Pancreas (tissue), 10 donors: ENCODE results near the gene ABHD4. TPM values are rescaled to one million over a fixed set of nuclear protein-coding genes. Genes with fewer than 3 reads are reported as not detected.
"Not testable (repeated sequence)": the region's sequence is repeated elsewhere in the genome, so short reads cannot be mapped to it uniquely, and the experiment has no call there.

Experiments used
- ATAC-seq, 4 donors: fragments of 200-7000 bp; cut with Tn5 transposase; one replicate each; pipeline versions ENCODE4 v1.8.0 to v1.9.1; 2020; ENCODE audit warnings: mild to moderate bottlenecking in 4 of 4, moderate library complexity in 4 of 4
- DNase-seq, 6 donors: peaks; one replicate each; pipeline ENCODE4 v3.0.0-alpha.2; 2020
- FAIRE-seq: peaks from 2 replicates; lab custom pipeline; 2012; peaks lifted over from hg19 to GRCh38; lab: Jason Lieb, UNC
- H3K27ac ChIP-seq, 4 donors: fragments of 200-600 bp; sonication (generic); 1 replicate in 3 of 4; 2 replicates in 1 of 4; pipeline versions ENCODE4 v1.5.0 to v1.8.0; 2020
- H3K27me3 ChIP-seq, 4 donors: fragments of 200-600 bp; one replicate each; pipeline ENCODE4 v1.8.0; 2021
- H3K36me3 ChIP-seq, 3 donors: fragments of 200-600 bp; sonication (generic) in 1 of 3; one replicate each; pipeline versions ENCODE4 v1.5.0 to v1.8.0; 2020 to 2021
- H3K4me1 ChIP-seq, 3 donors: fragments of 200-600 bp; one replicate each; pipeline ENCODE4 v1.8.0; 2021
- H3K4me3 ChIP-seq, 4 donors: fragments of 200-600 bp; sonication (generic) in 2 of 4; one replicate each; pipeline versions ENCODE4 v1.5.0 to v1.8.0; 2020 to 2021
- H3K9me3 ChIP-seq, 4 donors: fragments of 200-600 bp; one replicate each; pipeline ENCODE4 v1.8.0; 2021
- WGBS, 2 donors: extraction: QIAGEN DNeasy Blood & Tissue Kit; methylation state at CpG; one replicate each; pipeline ENCODE4 v1.1.7; 2013; 5-methylcytosine and 5-hydroxymethylcytosine counted together
- intact Hi-C, 3 donors: fragments of 100-400 bp; cut with DNase I; formaldehyde crosslinking; loops; one replicate each; pipeline versions ENCODE4 v1.11.1 to v1.14.2; 2022
- polyA plus RNA-seq, 2 donors: library from polyadenylated mRNA; stranded (reverse); fragments of 200-250 nt; gene quantifications; one replicate each; pipeline ENCODE4 v1.2.3, GENCODE V29; 2013
- total RNA-seq, 6 donors: library from RNA; stranded (reverse); fragmentation: NEBNext Ultra II Directional in 4 of 6; extraction: Animal tissue kit (Norgen Biotek cat#: 25700) in 4 of 6; gene quantifications; one replicate each; pipeline versions ENCODE4 v1.2.1 to v1.2.4, GENCODE V29; 2021 to 2023
- TF ChIP-seq, protein P1 (sequence below), 4 donors: fragments of 200-600 bp; sonication (generic) in 3 of 4; IDR thresholded peaks; one replicate each; pipeline versions ENCODE4 v1.5.0 to v1.8.0; 2021; ENCODE audit warnings: antibody characterized with exemption in 4 of 4
- donor health status: healthy with polysubstance abuse.
- donor health status: DM: no; HTN: no; CAD: no; lungs with moderate emphysema.
- donor health status: DM: no; HTN: no; CAD: no.
- donor health status: control.
- donor health status: control.
- donor health status: Bipolar disorder and iron deficiency.
- donor health status: DM: yes; HTN: yes; CAD: no.
- donor health status: DM: no; HTN: no; CAD: no.
- donor health status: DM: no; HTN: no; CAD: no.
- donor health status: DM: yes; HTN: yes; CAD: no.

The ABHD4 gene
- total and polyA plus RNA-seq, 8 donors: 7.6 to 25.9 (median 11.8) TPM

DNA sequence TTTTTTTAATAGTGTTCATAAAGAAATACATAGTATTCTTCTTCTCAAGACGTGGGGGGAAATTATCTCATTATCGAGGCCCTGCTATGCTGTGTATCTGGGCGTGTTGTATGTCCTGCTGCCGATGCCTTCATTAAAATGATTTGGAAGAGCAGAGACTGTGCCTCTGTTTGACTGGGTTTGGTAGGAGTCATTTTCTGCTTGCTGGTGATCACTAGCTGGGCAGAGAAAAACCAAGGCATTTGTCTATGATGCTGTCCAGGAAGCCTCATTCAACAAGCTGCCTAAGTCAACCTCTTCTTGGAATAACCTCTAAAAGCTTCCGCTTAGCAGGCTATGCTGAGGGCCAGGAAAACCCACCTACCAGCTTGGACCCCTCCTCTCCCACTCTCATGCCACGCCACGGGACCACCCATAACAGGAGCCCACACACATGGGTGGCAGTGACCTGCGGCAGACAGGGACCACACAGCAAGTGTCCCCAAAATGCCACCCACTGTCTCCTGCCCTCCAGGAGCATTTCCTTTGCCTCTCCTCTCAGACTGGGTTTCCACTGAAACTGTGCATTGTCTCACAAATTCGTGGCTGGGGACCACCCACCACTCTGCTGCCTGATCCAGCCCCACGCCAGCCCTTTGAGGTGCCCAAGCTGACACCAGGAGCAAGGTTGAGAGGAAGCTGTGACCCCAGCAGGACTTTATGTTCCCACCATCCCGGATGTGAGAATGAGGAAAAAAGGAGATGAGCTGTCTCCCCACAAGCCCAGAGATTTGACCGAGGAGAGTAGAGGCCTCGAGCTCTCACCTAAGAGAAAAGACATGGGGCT lies 45.9 kb upstream of the ABHD4 start:
- H3K27me3 ChIP-seq: no peaks in the 10 kb centered on the region
- H3K4me3 ChIP-seq: no peak overlapping the region
- no peak for ATAC-seq
- intact Hi-C loops: loop anchor here in 2 of 3 donors (5.0 to 10.0 kb wide), 3 partner anchors 95 to 303 kb away; no protein-coding TSS in a partner anchor
- TF ChIP-seq, protein P1, sequence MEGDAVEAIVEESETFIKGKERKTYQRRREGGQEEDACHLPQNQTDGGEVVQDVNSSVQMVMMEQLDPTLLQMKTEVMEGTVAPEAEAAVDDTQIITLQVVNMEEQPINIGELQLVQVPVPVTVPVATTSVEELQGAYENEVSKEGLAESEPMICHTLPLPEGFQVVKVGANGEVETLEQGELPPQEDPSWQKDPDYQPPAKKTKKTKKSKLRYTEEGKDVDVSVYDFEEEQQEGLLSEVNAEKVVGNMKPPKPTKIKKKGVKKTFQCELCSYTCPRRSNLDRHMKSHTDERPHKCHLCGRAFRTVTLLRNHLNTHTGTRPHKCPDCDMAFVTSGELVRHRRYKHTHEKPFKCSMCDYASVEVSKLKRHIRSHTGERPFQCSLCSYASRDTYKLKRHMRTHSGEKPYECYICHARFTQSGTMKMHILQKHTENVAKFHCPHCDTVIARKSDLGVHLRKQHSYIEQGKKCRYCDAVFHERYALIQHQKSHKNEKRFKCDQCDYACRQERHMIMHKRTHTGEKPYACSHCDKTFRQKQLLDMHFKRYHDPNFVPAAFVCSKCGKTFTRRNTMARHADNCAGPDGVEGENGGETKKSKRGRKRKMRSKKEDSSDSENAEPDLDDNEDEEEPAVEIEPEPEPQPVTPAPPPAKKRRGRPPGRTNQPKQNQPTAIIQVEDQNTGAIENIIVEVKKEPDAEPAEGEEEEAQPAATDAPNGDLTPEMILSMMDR (IDR thresholded peaks at IDR 0.05): no peak
- FAIRE-seq: no peak
- 64 to 69% methylated on average over 13 of the region's 13 CpGs for WGBS, 2 donors
- no peaks in the 10 kb centered on the region for H3K9me3 ChIP-seq
- no peak overlapping the region for H3K27ac ChIP-seq
- H3K36me3 ChIP-seq: no peaks in the 10 kb centered on the region
- DNase-seq: no peak
- H3K4me1 ChIP-seq: peaks cover 0 to 14% (median 7%) of the 10 kb centered on the region in 3 donors

DNA sequence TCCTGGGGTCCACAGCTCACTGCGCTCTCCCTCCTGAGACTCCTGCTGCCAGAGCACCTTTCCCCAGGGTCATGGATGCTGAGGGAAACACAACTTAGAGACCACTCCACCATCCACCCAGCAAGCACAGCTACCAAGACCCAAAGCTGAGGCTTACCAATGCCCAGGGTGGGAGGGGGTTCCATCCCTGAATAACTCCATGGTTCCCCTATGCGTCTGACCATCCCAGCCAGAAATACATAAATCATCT lies 45.3 kb upstream of the ABHD4 start:
- Histone ChIP-seq H3K4me1 (peaks cover 0 to 15% (median 5%) of the 10 kb centered on the region in 3 donors), H3K36me3 (no peaks in the 10 kb centered on the region), H3K4me3 (no peak overlapping the region), H3K9me3 (no peaks in the 10 kb centered on the region), H3K27me3 (no peaks in the 10 kb centered on the region), H3K27ac (no peak overlapping the region)
- DNase-seq (no peak), ATAC-seq (no peak), FAIRE-seq (no peak)
- TF ChIP-seq, protein P1 (IDR thresholded peaks at IDR 0.05): no peak
- intact Hi-C loops: loop anchor here in 2 of 3 donors (5.0 to 10.0 kb wide), 3 partner anchors 95 to 302 kb away; no protein-coding TSS in a partner anchor
- 89 to 94% methylated on average over 2 of the region's 2 CpGs for WGBS, 2 donors

DNA sequence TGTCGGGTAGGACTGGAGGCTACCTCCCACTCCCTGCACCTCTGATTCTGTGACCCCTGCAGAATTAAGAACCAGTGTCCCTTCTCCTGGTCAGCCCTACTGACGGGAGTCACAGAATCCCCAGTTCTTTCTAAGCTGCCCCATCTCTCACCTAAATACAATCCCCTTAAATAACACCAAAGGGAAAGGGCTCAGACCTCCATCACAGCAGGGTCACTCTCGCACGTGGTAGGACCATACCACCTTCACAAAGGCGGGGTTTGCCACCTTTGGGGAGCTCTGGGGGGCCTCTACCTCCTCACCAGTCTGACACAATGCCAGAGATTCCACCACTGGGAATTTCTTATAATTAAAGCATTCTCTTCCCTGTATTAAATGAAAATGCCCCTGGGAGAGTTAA lies 44.7 kb upstream of the ABHD4 start:
- Histone ChIP-seq H3K27ac (no peak overlapping the region), H3K36me3 (no peaks in the 10 kb centered on the region), H3K27me3 (no peaks in the 10 kb centered on the region), H3K4me3 (no peak overlapping the region), H3K4me1 (peaks cover 0 to 14% (median 6%) of the 10 kb centered on the region in 3 donors), H3K9me3 (no peaks in the 10 kb centered on the region)
- 68 to 77% methylated on average over 5 of the region's 5 CpGs for WGBS, 2 donors
- intact Hi-C loops: loop anchor here in 2 of 3 donors (5.0 to 10.0 kb wide), 3 partner anchors 94 to 301 kb away; no protein-coding TSS in a partner anchor
- TF ChIP-seq, protein P1 (IDR thresholded peaks at IDR 0.05): no peak
- ATAC-seq (no peak), FAIRE-seq (no peak), DNase-seq (no peak)

DNA sequence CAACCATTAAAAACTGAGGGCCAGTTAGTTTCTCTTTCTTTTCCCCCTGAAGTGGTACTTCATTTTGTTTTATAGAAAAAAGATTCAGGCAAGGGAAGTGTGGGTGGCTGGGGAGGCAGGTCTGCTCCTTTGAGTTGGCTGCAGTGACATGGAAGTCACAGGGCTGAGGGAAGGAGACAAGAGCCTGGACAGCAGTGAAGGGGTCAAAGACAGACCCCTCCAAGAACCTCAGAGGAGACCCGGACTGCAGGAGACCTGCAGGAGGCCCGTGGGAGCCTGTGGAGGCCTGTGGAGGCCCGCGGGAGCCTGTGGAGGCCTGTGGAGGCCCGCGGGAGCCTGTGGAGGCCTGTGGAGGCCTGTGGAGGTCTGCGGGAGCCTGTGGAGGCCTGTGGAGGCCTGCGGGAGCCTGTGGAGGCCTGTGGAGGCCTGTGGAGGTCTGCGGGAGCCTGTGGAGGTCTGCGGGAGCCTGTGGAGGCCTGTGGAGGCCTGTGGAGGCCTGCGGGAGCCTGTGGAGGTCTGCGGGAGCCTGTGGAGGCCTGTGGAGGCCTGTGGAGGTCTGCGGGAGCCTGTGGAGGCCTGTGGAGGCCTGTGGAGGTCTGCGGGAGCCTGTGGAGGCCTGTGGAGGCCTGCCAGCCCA lies 44.1 kb upstream of the ABHD4 start:
- not testable (repeated sequence) for H3K36me3 ChIP-seq, FAIRE-seq, H3K27me3 ChIP-seq, ATAC-seq, H3K4me3 ChIP-seq, H3K27ac ChIP-seq, H3K9me3 ChIP-seq, DNase-seq
- H3K4me1 ChIP-seq: peaks cover 0 to 19% (median 12%) of the 10 kb centered on the region in 3 donors
- 67 to 85% methylated on average over 10 to 12 of the region's 14 CpGs for WGBS, 2 donors
- intact Hi-C loops: loop anchor here in 2 of 3 donors (5.0 to 10.0 kb wide), 3 partner anchors 93 to 301 kb away; no protein-coding TSS in a partner anchor

DNA sequence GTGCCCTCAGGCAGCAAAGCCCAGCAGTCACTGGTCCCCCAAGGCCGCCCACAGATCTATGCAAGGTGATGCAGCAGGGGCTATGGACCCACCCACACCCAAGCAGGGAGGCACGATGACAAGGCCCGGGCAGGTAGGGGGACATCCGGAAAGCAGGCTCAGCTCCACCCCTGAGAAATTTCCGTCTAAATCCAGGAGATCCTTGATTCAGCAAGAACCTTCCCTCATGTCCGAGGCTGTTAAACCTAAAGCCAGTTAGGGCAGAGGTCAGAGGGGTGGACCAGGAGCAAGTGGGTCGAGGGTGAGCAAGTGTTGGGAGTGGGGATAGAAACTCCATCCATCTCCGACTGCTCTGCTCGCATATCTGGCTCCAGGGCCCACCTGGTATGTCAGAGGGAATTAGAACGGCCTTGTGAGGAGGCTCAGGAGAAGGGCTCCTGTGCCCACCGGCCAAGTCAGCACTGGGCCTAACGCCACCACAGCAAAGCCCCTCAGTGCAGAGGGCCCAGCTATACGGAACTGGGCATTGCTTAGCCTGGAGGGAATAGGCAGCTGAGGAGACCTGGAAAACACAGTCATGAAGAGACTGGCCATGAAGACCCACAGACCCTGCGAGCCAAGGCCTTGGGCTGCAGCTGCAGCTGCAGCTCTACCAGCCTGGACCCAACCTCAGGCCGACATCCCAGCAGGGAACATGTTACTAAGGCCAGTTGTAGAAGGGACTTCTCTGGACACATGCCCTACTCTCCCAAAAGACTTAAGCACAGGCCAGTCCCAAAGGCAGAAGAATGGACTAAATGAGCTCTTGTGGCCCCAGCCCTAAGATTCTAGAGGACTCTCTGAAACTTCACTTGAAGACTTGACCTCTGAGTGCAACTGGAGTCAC lies 43.4 kb upstream of the ABHD4 start:
- 74 to 82% methylated on average over 15 of the region's 15 CpGs for WGBS, 2 donors
- ATAC-seq: no peak

More for the DNA sequence above, 43.4 kb upstream of the ABHD4 start:
- H3K36me3 ChIP-seq: no peaks in the 10 kb centered on the region
- TF ChIP-seq, protein P1 (IDR thresholded peaks at IDR 0.05): no peak
- no peaks in the 10 kb centered on the region for H3K9me3 ChIP-seq
- H3K27me3 ChIP-seq: no peaks in the 10 kb centered on the region
- intact Hi-C loops: loop anchor here in 2 of 3 donors (5.0 to 10.0 kb wide), 3 partner anchors 93 to 300 kb away; no protein-coding TSS in a partner anchor
- no peak overlapping the region for H3K27ac ChIP-seq
- FAIRE-seq: no peak
- DNase-seq: no peak
- no peak overlapping the region for H3K4me3 ChIP-seq
- peaks cover 0 to 27% (median 19%) of the 10 kb centered on the region in 3 donors for H3K4me1 ChIP-seq
